Neural cell (in vitro differentiated cells): ENCODE data around the gene PAK1. TPM values are rescaled to one million over a fixed set of nuclear protein-coding genes. Genes with fewer than 3 reads are reported as not detected.

ENCODE experiments used
- H2AFZ ChIP-seq: fragments of 200-600, 300-800 bp; sonication (generic), shearing (Covaris generic); 2 replicates; pipeline ENCODE4 v1.6.0; 2014; ENCODE audit warnings: low read depth, mild to moderate bottlenecking, antibody characterized with exemption, low read length, moderate library complexity
- H3F3A ChIP-seq: fragments of 200-600 bp; shearing (Covaris generic); 2 replicates; pipeline ENCODE4 v1.6.1; 2016; ENCODE audit warnings: mild to moderate bottlenecking, moderate library complexity, mixed read lengths, antibody characterized with exemption, low read length; ENCODE audit not compliant: insufficient read depth, poor library complexity, severe bottlenecking
- H3K27ac ChIP-seq: fragments of 200-600, 300-800 bp; sonication (generic), shearing (Covaris generic); 2 replicates; pipeline ENCODE4 v1.5.1; 2014; ENCODE audit warnings: mild to moderate bottlenecking, low read length, moderate library complexity
- H3K27me3 ChIP-seq: fragments of 300-800, 200-600 bp; sonication (generic), shearing (Covaris generic); 2 replicates; pipeline ENCODE4 v1.6.0; 2014; ENCODE audit warnings: mild to moderate bottlenecking, low read depth, low read length, moderate library complexity; ENCODE audit not compliant: insufficient read depth
- H3K36me3 ChIP-seq: fragments of 300-800, 200-600 bp; sonication (generic), shearing (Covaris generic); 2 replicates; pipeline ENCODE4 v1.5.1; 2014; ENCODE audit warnings: mild to moderate bottlenecking, antibody characterized with exemption, low read length, moderate library complexity; ENCODE audit not compliant: insufficient read depth
- H3K4me2 ChIP-seq: fragments of 300-800, 200-600 bp; sonication (generic), shearing (Covaris generic); 2 replicates; pipeline ENCODE4 v1.6.0; 2014; ENCODE audit warnings: mild to moderate bottlenecking, low read length
- H3K4me3 ChIP-seq: fragments of 300-800, 200-600 bp; sonication (generic), shearing (Covaris generic); 2 replicates; pipeline ENCODE4 v1.5.1; 2014; ENCODE audit warnings: mild to moderate bottlenecking, low read length, moderate library complexity
- H3K79me2 ChIP-seq: fragments of 200-600 bp; shearing (Covaris generic); replicated peaks from 2 replicates; pipeline ENCODE4 v1.6.0; 2014; ENCODE audit warnings: mild to moderate bottlenecking, low read length, moderate library complexity; ENCODE audit not compliant: insufficient read depth
- H3K9ac ChIP-seq: fragments of 300-800, 200-600 bp; sonication (generic), shearing (Covaris generic); 2 replicates; pipeline ENCODE4 v1.6.1; 2016; ENCODE audit warnings: mild to moderate bottlenecking, low read length, mixed read lengths
- H3K9me2 ChIP-seq: fragments of 200-600 bp; shearing (Covaris generic); 2 replicates; pipeline ENCODE4 v1.6.1; 2016; ENCODE audit warnings: mild to moderate bottlenecking, low read length, mixed read lengths; ENCODE audit not compliant: insufficient read depth
- H3K9me3 ChIP-seq: fragments of 200-600, 300-800 bp; sonication (generic), shearing (Covaris generic); 2 replicates; pipeline ENCODE4 v1.6.1; 2016; ENCODE audit warnings: mild to moderate bottlenecking, mixed run types, low read length, moderate library complexity, mixed read lengths
- H4K20me1 ChIP-seq: fragments of 200-600 bp; shearing (Covaris generic); 2 replicates; pipeline ENCODE4 v1.6.1; 2016; ENCODE audit warnings: mild to moderate bottlenecking, mixed run types; ENCODE audit not compliant: insufficient read depth
- EP300 ChIP-seq: fragments of 450-650 bp; conservative IDR thresholded peaks from 2 replicates; pipeline ENCODE4 v1.6.1; 2014; ENCODE audit warnings: antibody characterized with exemption, mild to moderate bottlenecking, moderate library complexity; ENCODE audit not compliant: poor library complexity, severe bottlenecking
- EZH2 ChIP-seq: fragments of 200-600, 300-800 bp; shearing (Covaris generic), sonication (generic); IDR thresholded peaks from 2 replicates; pipeline ENCODE4 v1.6.1; 2014; ENCODE audit warnings: antibody characterized with exemption, low read length, borderline replicate concordance, mild to moderate bottlenecking; ENCODE audit not compliant: insufficient read depth, poor library complexity, severe bottlenecking
- MXI1 ChIP-seq: fragments of 450-650 bp; conservative IDR thresholded peaks from 2 replicates; pipeline ENCODE4 v1.6.1; 2014; ENCODE audit warnings: antibody characterized with exemption, mild to moderate bottlenecking; ENCODE audit not compliant: poor library complexity, severe bottlenecking
- POLR2AphosphoS5 ChIP-seq: IDR thresholded peaks from 2 replicates; pipeline ENCODE4 v1.6.1; 2012
- RAD21 ChIP-seq: fragments of 450-650 bp; conservative IDR thresholded peaks from 2 replicates; pipeline ENCODE4 v1.6.1; 2014; ENCODE audit warnings: antibody characterized with exemption, mild to moderate bottlenecking, moderate library complexity
- SMC3 ChIP-seq: fragments of 450-650 bp; conservative IDR thresholded peaks from 2 replicates; pipeline ENCODE4 v1.6.1; 2014; ENCODE audit warnings: antibody characterized with exemption, mild to moderate bottlenecking, moderate library complexity; ENCODE audit not compliant: poor library complexity
- TAF1 ChIP-seq: IDR thresholded peaks from 2 replicates; pipeline ENCODE4 v1.6.1; 2012; ENCODE audit warnings: low read depth
- polyA plus RNA-seq: library from polyadenylated mRNA; depleted of rRNA; stranded (reverse); fragments of >200 nt; gene quantifications from 2 replicates; pipeline ENCODE4 v1.2.3, GENCODE V29; 2014
- TF ChIP-seq, protein P1 (sequence below): fragments of 450-650 bp; IDR thresholded peaks from 2 replicates; pipeline ENCODE4 v1.5.1; 2014; ENCODE audit warnings: antibody characterized with exemption, mild to moderate bottlenecking, moderate library complexity; ENCODE audit not compliant: poor library complexity, severe bottlenecking
- TF ChIP-seq, protein P2 (sequence below): IDR thresholded peaks from 2 replicates; pipeline ENCODE4 v1.6.1; 2012; ENCODE audit warnings: borderline replicate concordance

Gene PAK1
- polyA plus RNA-seq, 1 donor from 2014 or later: 65.2 TPM

DNA sequence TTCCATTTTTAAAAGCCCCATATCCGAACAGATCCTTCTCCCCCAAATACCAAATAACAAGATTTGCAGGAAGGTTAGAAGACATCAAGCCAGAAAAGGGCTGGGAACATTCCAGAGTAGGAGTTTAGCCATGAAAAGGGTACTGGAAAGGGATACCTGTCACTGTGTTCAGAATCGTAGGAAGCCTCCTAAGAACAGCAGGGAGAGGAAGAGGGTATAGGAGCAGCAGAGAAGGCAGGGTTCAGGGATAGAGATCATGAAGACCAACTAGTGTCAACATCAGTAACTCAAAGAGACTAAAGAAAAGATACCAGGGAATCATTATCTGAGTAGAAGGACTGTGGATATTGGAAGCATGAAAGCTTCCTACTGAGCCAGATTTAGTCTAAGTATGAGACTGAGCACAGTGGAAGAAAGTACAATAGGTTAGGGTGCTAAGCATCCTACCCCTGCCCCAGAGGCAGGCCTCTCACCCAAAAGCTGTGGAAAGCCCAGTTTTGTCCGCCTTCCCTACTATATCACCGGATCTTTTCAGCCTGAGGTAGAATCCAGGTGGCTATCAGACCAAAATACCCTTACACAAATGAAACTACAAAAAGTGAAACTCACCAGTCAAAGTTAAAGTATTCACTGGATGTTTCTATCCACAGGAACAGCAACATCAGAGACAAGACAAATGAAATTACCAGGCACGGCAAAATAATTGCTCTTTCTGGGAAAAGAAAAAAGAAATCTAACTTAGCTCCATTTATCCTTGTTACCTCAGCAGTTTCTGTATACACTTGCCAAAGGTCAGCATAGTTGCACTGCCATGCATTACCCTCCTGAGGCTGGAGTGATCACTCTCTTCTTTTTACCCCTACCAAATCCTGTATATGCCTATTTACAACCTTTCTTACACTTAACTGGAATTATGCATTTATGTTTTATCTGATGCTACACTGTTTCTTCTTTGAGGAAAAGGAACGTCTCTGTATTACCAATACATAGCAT lies 189.1 kb downstream of the PAK1 start:
- H3K27ac ChIP-seq: no peak overlapping the region
- no peaks in the 10 kb centered on the region for H3K9me3 ChIP-seq
- TF ChIP-seq SMC3 (no peak), POLR2AphosphoS5 (no peak), RAD21 (no peak), EP300 (no peak), EZH2 (no peak), MXI1 (no peak), TAF1 (no peak)
- TF ChIP-seq, protein P1, sequence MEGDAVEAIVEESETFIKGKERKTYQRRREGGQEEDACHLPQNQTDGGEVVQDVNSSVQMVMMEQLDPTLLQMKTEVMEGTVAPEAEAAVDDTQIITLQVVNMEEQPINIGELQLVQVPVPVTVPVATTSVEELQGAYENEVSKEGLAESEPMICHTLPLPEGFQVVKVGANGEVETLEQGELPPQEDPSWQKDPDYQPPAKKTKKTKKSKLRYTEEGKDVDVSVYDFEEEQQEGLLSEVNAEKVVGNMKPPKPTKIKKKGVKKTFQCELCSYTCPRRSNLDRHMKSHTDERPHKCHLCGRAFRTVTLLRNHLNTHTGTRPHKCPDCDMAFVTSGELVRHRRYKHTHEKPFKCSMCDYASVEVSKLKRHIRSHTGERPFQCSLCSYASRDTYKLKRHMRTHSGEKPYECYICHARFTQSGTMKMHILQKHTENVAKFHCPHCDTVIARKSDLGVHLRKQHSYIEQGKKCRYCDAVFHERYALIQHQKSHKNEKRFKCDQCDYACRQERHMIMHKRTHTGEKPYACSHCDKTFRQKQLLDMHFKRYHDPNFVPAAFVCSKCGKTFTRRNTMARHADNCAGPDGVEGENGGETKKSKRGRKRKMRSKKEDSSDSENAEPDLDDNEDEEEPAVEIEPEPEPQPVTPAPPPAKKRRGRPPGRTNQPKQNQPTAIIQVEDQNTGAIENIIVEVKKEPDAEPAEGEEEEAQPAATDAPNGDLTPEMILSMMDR: no peak
- TF ChIP-seq, protein P2, sequence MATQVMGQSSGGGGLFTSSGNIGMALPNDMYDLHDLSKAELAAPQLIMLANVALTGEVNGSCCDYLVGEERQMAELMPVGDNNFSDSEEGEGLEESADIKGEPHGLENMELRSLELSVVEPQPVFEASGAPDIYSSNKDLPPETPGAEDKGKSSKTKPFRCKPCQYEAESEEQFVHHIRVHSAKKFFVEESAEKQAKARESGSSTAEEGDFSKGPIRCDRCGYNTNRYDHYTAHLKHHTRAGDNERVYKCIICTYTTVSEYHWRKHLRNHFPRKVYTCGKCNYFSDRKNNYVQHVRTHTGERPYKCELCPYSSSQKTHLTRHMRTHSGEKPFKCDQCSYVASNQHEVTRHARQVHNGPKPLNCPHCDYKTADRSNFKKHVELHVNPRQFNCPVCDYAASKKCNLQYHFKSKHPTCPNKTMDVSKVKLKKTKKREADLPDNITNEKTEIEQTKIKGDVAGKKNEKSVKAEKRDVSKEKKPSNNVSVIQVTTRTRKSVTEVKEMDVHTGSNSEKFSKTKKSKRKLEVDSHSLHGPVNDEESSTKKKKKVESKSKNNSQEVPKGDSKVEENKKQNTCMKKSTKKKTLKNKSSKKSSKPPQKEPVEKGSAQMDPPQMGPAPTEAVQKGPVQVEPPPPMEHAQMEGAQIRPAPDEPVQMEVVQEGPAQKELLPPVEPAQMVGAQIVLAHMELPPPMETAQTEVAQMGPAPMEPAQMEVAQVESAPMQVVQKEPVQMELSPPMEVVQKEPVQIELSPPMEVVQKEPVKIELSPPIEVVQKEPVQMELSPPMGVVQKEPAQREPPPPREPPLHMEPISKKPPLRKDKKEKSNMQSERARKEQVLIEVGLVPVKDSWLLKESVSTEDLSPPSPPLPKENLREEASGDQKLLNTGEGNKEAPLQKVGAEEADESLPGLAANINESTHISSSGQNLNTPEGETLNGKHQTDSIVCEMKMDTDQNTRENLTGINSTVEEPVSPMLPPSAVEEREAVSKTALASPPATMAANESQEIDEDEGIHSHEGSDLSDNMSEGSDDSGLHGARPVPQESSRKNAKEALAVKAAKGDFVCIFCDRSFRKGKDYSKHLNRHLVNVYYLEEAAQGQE: no peak
- H3K4me2 ChIP-seq: no peak overlapping the region
- H3K9ac ChIP-seq: no peak overlapping the region
- H4K20me1 ChIP-seq: no peaks in the 10 kb centered on the region
- no peaks in the 10 kb centered on the region for H3F3A ChIP-seq
- H3K27me3 ChIP-seq: no peaks in the 10 kb centered on the region
- H3K9me2 ChIP-seq: no peaks in the 10 kb centered on the region
- no peaks in the 10 kb centered on the region for H3K36me3 ChIP-seq
- no peaks in the 10 kb centered on the region for H3K79me2 ChIP-seq
- H3K4me3 ChIP-seq: no peak overlapping the region
- H2AFZ ChIP-seq: no peak overlapping the region

DNA sequence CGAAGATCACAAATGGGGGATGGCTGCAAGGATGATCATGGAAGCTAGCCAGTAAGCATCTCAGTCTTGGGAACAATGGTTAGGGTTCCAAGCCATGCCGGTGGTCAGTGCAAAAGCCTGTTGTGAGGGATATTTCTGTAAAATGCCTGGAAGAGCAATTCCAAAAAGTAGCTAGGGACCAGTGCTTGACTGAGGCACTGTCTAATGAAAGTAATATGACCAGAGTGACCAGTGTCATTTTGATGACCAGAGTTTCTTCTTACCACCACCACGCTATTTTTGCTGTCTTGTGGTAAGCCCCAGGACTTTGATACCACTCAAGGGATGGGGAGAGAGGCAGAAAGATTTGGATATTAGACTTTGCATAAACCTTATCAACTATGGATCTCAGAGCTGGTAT lies 190.8 kb downstream of the PAK1 start:
- Histone ChIP-seq H3K36me3 (no peaks in the 10 kb centered on the region), H2AFZ (no peak overlapping the region), H3K9me2 (no peaks in the 10 kb centered on the region), H3K79me2 (no peaks in the 10 kb centered on the region), H3K9me3 (no peaks in the 10 kb centered on the region), H3K27ac (no peak overlapping the region), H3F3A (no peaks in the 10 kb centered on the region), H3K4me2 (no peak overlapping the region), H3K9ac (no peak overlapping the region), H4K20me1 (no peaks in the 10 kb centered on the region), H3K4me3 (no peak overlapping the region), H3K27me3 (no peaks in the 10 kb centered on the region)
- TF ChIP-seq, protein P1: no peak
- TF ChIP-seq EZH2 (no peak), SMC3 (no peak), EP300 (no peak), TAF1 (no peak), MXI1 (no peak), POLR2AphosphoS5 (no peak), RAD21 (no peak)
- TF ChIP-seq, protein P2: no peak
